Astrocyte (in vitro differentiated cells and primary cell): ENCODE results near the gene EIF3M. TPM values are rescaled to one million over a fixed set of nuclear protein-coding genes. Genes with fewer than 3 reads are reported as not detected.

Experiments
- DNase-seq: peaks from one replicate; pipeline ENCODE4 v3.0.0-alpha.2; 2010; ENCODE audit warnings: low read depth
- FAIRE-seq: peaks from 2 replicates; lab custom pipeline; 2011; peaks lifted over from hg19 to GRCh38; lab: Jason Lieb, UNC
- H2AFZ ChIP-seq: 2 replicates; pipeline ENCODE4 v1.6.0; 2012; ENCODE audit warnings: low read depth, low read length, inconsistent platforms
- H3K27ac ChIP-seq: 2 replicates; pipeline ENCODE4 v1.5.1; 2011; ENCODE audit warnings: low read depth, low read length, inconsistent platforms
- H3K27me3 ChIP-seq: 2 replicates; pipeline ENCODE4 v1.6.0; 2011; ENCODE audit warnings: low read length, inconsistent platforms; ENCODE audit not compliant: insufficient read depth
- H3K36me3 ChIP-seq: 2 replicates; pipeline ENCODE4 v1.5.1; 2011; ENCODE audit warnings: low read length, inconsistent platforms; ENCODE audit not compliant: insufficient read depth
- H3K4me1 ChIP-seq: 2 replicates; pipeline ENCODE4 v1.5.1; 2011; ENCODE audit warnings: low read length, inconsistent platforms; ENCODE audit not compliant: insufficient read depth
- H3K4me2 ChIP-seq: 2 replicates; pipeline ENCODE4 v1.6.0; 2012; ENCODE audit warnings: low read length, inconsistent platforms
- H3K4me3 ChIP-seq: 2 replicates; pipeline ENCODE4 v1.5.1; 2011; ENCODE audit warnings: low read depth, mild to moderate bottlenecking, low read length, inconsistent platforms; ENCODE audit not compliant: insufficient read depth
- H3K79me2 ChIP-seq: 2 replicates; pipeline ENCODE4 v1.6.0; 2012; ENCODE audit warnings: mild to moderate bottlenecking, low read length, inconsistent platforms; ENCODE audit not compliant: insufficient read depth
- H3K9ac ChIP-seq: 2 replicates; pipeline ENCODE4 v1.6.0; 2012; ENCODE audit warnings: mild to moderate bottlenecking, low read length, inconsistent platforms
- H3K9me3 ChIP-seq: 2 replicates; pipeline ENCODE4 v1.5.1; 2012; ENCODE audit warnings: low read depth, mild to moderate bottlenecking, low read length, inconsistent platforms; ENCODE audit not compliant: insufficient read depth
- H4K20me1 ChIP-seq: 2 replicates; pipeline ENCODE4 v1.6.0; 2012; ENCODE audit warnings: low read length, inconsistent platforms; ENCODE audit not compliant: insufficient read depth
- H3K27ac Mint-ChIP-seq: one replicate; pipeline ENCODE4 v1.8.0; 2021; ENCODE audit warnings: mild to moderate bottlenecking, mixed read lengths; ENCODE audit not compliant: unreplicated experiment
- H3K27me3 Mint-ChIP-seq: one replicate; pipeline ENCODE4 v1.8.0; 2021; ENCODE audit warnings: low read depth, mixed read lengths; ENCODE audit not compliant: unreplicated experiment
- H3K36me3 Mint-ChIP-seq: one replicate; pipeline ENCODE4 v1.8.0; 2021; ENCODE audit warnings: low read depth, mixed read lengths; ENCODE audit not compliant: unreplicated experiment
- H3K4me1 Mint-ChIP-seq: one replicate; pipeline ENCODE4 v1.8.0; 2021; ENCODE audit warnings: low read depth, mixed read lengths; ENCODE audit not compliant: unreplicated experiment
- H3K4me3 Mint-ChIP-seq: one replicate; pipeline ENCODE4 v1.8.0; 2021; ENCODE audit warnings: mild to moderate bottlenecking, moderate library complexity, mixed read lengths; ENCODE audit not compliant: unreplicated experiment
- H3K9me3 Mint-ChIP-seq: one replicate; pipeline ENCODE4 v1.8.0; 2021; ENCODE audit warnings: mild to moderate bottlenecking, mixed read lengths; ENCODE audit not compliant: unreplicated experiment
- CTCF ChIP-seq: IDR thresholded peaks from 2 replicates; pipeline ENCODE4 v1.5.1; 2011; ENCODE audit warnings: low read depth, mild to moderate bottlenecking, inconsistent platforms, low read length, moderate library complexity; ENCODE audit not compliant: insufficient read depth
- EZH2 ChIP-seq: IDR thresholded peaks from 2 replicates; pipeline ENCODE4 v1.6.1; 2012; ENCODE audit warnings: mild to moderate bottlenecking, low read length, inconsistent platforms; ENCODE audit not compliant: insufficient read depth
- total RNA-seq: library from RNA; stranded (reverse); gene quantifications from 2 replicates; pipeline ENCODE4 v1.2.1, GENCODE V29; 2021

Gene EIF3M
- total RNA-seq, 1 donor from 2014 or later = 287 TPM

GRCh38 chr11:32641361-32641760 lies 57.7 kb downstream of the EIF3M start:
- TF ChIP-seq EZH2 (no peak), CTCF (no peak)
- no peak overlapping the region for H3K4me3 Mint-ChIP-seq
- peaks cover 2% of the 10 kb centered on the region for H3K27me3 Mint-ChIP-seq
- H2AFZ ChIP-seq = no peak overlapping the region
- H3K4me1 Mint-ChIP-seq = no peaks in the 10 kb centered on the region
- H3K4me3 ChIP-seq = no peak overlapping the region
- no peak overlapping the region for H3K4me2 ChIP-seq
- H3K9ac ChIP-seq = no peak overlapping the region
- no peaks in the 10 kb centered on the region for H3K27me3 ChIP-seq
- DNase-seq (no peak), FAIRE-seq (no peak)
- no peak overlapping the region for H3K27ac Mint-ChIP-seq
- no peaks in the 10 kb centered on the region for H3K36me3 Mint-ChIP-seq
- H3K9me3 Mint-ChIP-seq = no peaks in the 10 kb centered on the region
- no peaks in the 10 kb centered on the region for H3K9me3 ChIP-seq
- H3K36me3 ChIP-seq = no peaks in the 10 kb centered on the region
- no peak overlapping the region for H3K27ac ChIP-seq
- no peaks in the 10 kb centered on the region for H3K79me2 ChIP-seq
- H3K4me1 ChIP-seq = no peaks in the 10 kb centered on the region
- H4K20me1 ChIP-seq = no peaks in the 10 kb centered on the region

- FAIRE-seq = no peak
- H3K9me3 Mint-ChIP-seq = no peaks in the 10 kb centered on the region
Measured at GRCh38 chr11:32643526-32643925, 59.9 kb downstream of the EIF3M start.

More at GRCh38 chr11:32643526-32643925, 59.9 kb downstream of the EIF3M start:
- H3K4me1 ChIP-seq = no peaks in the 10 kb centered on the region
- Mint-ChIP-seq H3K27ac (no peak overlapping the region), H3K4me1 (no peaks in the 10 kb centered on the region), H3K27me3 (no peaks in the 10 kb centered on the region), H3K36me3 (no peaks in the 10 kb centered on the region), H3K4me3 (no peak overlapping the region)
- H3K4me2 ChIP-seq = no peak overlapping the region
- no peak overlapping the region for H3K27ac ChIP-seq
- H3K36me3 ChIP-seq = no peaks in the 10 kb centered on the region
- DNase-seq = peak; percentile 32
- H4K20me1 ChIP-seq = no peaks in the 10 kb centered on the region
- TF ChIP-seq EZH2 = no peak
- no peak for TF ChIP-seq CTCF
- H3K9ac ChIP-seq = no peak overlapping the region
- H3K27me3 ChIP-seq = no peaks in the 10 kb centered on the region
- no peak overlapping the region for H2AFZ ChIP-seq
- H3K4me3 ChIP-seq = no peak overlapping the region
- H3K79me2 ChIP-seq = no peaks in the 10 kb centered on the region
- no peaks in the 10 kb centered on the region for H3K9me3 ChIP-seq

Other genes with a start within 250 kb of the EIF3M start
- gene WT1, start 148.3 kb upstream of the EIF3M start, total RNA-seq = 0.45 and 1.4 TPM in 2 replicates
- not detected in 2 replicates for gene CCDC73, start 210.8 kb downstream of the EIF3M start, total RNA-seq
- 0.14 and 0.45 TPM in 2 replicates for gene PRRG4, start 246.1 kb downstream of the EIF3M start, total RNA-seq